Right cardiac atrium (tissue), 5 donors: ENCODE data around the gene SCN2B. TPM values are rescaled to one million over a fixed set of nuclear protein-coding genes. Genes with fewer than 3 reads are reported as not detected.

Experiments used
- ATAC-seq, 2 donors: fragments of 200-7000 bp; cut with Tn5 transposase; one replicate each; pipeline versions ENCODE4 v1.8.0 to v1.9.1; 2020; ENCODE audit warnings: moderate library complexity in 2 of 2, mild to moderate bottlenecking in 1 of 2
- DNase-seq, 3 donors: peaks; one replicate each; pipeline ENCODE4 v3.0.0-alpha.2; 2020
- H3K27ac ChIP-seq: one replicate; pipeline ENCODE4 v1.5.1; 2013; ENCODE audit warnings: mild to moderate bottlenecking, low read length, control low read depth, moderate library complexity
- H3K27me3 ChIP-seq: one replicate; pipeline ENCODE4 v1.6.1; 2013; ENCODE audit not compliant: control insufficient read depth, insufficient read depth
- H3K4me1 ChIP-seq: one replicate; pipeline ENCODE4 v1.6.1; 2013; ENCODE audit warnings: low read length; ENCODE audit not compliant: control insufficient read depth, insufficient read depth
- H3K4me3 ChIP-seq: one replicate; pipeline ENCODE4 v1.5.1; 2013; ENCODE audit warnings: low read length, control low read depth
- H3K9me3 ChIP-seq: one replicate; pipeline ENCODE4 v1.6.1; 2013; ENCODE audit warnings: low read length; ENCODE audit not compliant: control insufficient read depth
- WGBS: extraction: QIAGEN DNeasy Blood & Tissue Kit; methylation state at CpG from one replicate; pipeline ENCODE4 v1.1.7; 2013; 5-methylcytosine and 5-hydroxymethylcytosine counted together
- intact Hi-C, 4 donors: fragments of 100-400 bp; cut with DNase I; formaldehyde crosslinking; loops; one replicate each; pipeline versions ENCODE4 v1.11.0 to v1.14.0; 2022 to 2023
- polyA plus RNA-seq: library from polyadenylated mRNA; stranded (reverse); fragments of 200-250 nt; gene quantifications from one replicate; pipeline ENCODE4 v1.2.3, GENCODE V29; 2013
- total RNA-seq, 4 donors: library from RNA; stranded (reverse); fragmentation: NEBNext Ultra II Directional; extraction: Animal tissue kit (Norgen Biotek cat#: 25700); gene quantifications; one replicate each; pipeline ENCODE4 v1.2.1, GENCODE V29; 2021
- donor health status: healthy with polysubstance abuse.
- donor health status: DM: no; HTN: yes; CAD: no.
- donor health status: DM: no; HTN: no; CAD: no.
- donor health status: DM: no; HTN: yes; CAD: no; lungs with severe emphysema.
- donor health status: DM: yes; HTN: yes; CAD: no.

Gene SCN2B
- total and polyA plus RNA-seq, 5 donors = 2.1 to 11.7 (median 4.3) TPM

DNA sequence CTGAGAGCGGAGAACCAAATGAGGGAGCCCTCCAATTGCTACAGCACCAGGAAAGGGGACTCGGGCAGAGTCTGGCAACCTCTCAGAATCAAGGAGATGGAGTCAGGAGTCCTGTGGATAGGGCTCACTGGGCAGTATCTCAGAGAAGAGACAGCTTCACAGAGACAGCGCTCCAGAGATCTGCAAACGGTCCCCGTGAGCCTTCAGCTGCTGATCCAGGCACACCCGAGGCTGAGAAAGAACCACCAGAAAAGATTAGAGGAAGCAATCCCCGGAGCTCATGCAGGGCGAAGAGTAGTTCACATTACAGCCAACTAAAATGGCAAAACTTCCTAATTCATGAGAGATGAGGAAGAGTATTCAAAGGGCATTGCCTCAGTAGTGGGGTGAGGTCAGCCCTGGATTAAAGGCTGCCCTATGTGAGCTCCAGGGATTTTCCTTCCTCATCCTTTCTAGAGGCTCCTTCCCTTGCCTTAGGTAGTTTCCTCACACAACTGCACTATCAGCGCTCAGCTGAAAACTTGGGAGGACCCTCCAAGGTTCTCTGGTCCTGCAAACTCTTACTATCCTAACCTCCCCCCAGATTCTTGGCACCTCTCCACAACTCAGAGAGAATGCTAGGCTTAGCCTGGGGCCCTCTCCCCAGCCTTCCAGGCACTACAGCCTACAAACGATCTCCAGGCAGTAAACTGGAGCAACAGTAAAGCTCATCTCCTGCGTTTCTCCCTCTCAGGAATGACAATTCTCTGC lies 47.5 kb downstream of the SCN2B start:
- DNase-seq (no peak), ATAC-seq (peak; percentile 49 to 56)
- no peaks in the 10 kb centered on the region for H3K27me3 ChIP-seq
- no peak overlapping the region for H3K27ac ChIP-seq
- H3K9me3 ChIP-seq = no peaks in the 10 kb centered on the region
- peaks cover 4% of the 10 kb centered on the region for H3K4me1 ChIP-seq
- 51% methylated on average over 11 of the region's 11 CpGs for WGBS
- H3K4me3 ChIP-seq = no peak overlapping the region
- intact Hi-C loops = no loop called here

DNA sequence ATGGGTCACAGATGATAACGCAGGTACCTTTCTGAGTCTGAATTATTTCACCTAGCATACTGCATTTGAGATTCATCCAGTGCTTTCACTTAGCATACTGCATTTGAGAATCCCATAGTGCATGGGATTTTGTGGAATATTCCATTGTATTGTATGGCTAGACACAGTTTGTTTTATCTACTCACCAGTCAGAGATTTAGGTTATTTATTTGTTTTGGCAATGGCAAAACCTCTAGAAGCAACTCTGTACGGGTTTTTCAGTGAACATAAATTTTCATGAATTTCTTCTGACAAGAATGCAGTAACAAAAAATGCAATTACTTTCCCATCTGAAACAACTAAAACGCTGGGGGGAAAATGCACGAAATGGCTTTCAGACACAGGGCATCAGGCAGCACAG lies 48.1 kb downstream of the SCN2B start:
- 57% methylated on average over 4 of the region's 4 CpGs for WGBS
- H3K27me3 ChIP-seq = no peaks in the 10 kb centered on the region
- H3K4me1 ChIP-seq = peaks cover 4% of the 10 kb centered on the region
- H3K9me3 ChIP-seq = no peaks in the 10 kb centered on the region
- no peak overlapping the region for H3K27ac ChIP-seq
- ATAC-seq (no peak), DNase-seq (no peak)
- intact Hi-C loops = no loop called here
- no peak overlapping the region for H3K4me3 ChIP-seq

DNA sequence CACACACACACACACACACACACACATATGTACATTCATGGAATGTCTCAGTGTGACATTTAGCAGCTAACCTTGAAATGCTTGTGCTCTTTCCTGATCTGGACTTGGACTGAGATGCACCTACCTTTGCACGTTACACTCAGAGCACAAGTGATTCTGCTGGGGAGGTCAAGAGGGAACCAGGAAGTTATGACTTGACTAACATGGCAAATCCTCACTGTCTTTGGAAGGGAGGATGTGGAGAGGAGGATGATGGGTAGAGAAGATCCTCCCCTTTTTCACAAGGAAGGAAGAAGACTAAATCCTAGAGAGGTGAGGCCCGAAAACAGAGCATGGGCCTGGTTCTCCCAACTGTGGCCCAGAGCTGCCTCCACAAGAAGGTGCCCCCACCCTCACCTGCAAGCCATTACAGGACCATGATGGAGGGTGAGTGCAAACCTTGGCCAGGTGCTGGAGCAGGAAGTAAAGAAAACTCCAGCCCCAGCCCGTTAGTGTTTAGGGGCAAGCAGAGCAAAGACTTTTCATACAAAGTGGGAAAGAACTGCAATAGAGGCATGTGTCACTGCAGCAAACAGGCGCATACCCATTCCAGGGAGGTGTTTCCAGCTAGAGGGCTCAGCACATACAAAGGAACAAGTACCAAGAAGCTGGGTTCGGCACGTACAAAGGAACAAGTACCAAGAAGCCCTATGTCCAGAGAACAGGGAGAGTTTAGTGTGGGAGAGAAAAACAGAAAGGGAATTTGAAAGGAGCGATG lies 50.2 kb downstream of the SCN2B start:
- no peak for ATAC-seq
- peaks cover 4% of the 10 kb centered on the region for H3K4me1 ChIP-seq

DNA sequence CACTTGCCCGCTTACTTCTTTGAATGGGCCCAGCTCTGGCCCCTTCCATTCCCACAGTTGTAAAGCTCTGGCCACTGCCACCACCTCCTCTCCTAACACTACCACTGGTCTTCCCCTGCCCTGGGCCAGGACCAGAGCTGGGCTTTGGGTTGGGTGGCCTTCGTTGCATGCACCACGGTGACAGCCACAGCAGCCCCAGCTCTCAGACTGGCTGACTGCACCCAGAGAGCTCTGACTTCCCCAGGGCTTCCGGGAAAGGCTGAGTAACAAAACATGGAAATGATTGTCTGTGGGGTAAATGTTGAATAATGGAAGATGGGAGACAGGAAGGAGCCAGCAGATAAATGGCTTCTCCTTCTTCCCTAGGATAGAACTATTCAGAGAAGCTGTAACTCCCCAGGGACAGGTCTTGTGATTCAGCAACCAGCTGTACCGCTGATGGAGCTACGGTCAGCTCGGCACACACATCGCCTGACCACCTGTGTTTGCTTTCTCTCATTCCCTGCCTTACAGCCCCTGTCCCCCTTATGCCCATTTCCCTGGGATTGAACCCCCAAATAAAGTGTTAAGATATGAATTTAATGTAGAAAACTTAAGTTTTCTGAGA lies 51.4 kb downstream of the SCN2B start:
- no peak overlapping the region for H3K27ac ChIP-seq
- no peak overlapping the region for H3K4me3 ChIP-seq
- H3K9me3 ChIP-seq = no peaks in the 10 kb centered on the region
- DNase-seq (no peak), ATAC-seq (no peak)
- intact Hi-C loops = no loop called here
- peaks cover 4% of the 10 kb centered on the region for H3K4me1 ChIP-seq
- WGBS = 70% methylated on average over 8 of the region's 8 CpGs
- no peaks in the 10 kb centered on the region for H3K27me3 ChIP-seq

More for the DNA sequence above, 50.2 kb downstream of the SCN2B start:
- no peak overlapping the region for H3K4me3 ChIP-seq
- no peak overlapping the region for H3K27ac ChIP-seq
- H3K9me3 ChIP-seq = no peaks in the 10 kb centered on the region
- no peak for DNase-seq
- intact Hi-C loops = no loop called here
- 88% methylated on average over 7 of the region's 7 CpGs for WGBS
- no peaks in the 10 kb centered on the region for H3K27me3 ChIP-seq

DNA sequence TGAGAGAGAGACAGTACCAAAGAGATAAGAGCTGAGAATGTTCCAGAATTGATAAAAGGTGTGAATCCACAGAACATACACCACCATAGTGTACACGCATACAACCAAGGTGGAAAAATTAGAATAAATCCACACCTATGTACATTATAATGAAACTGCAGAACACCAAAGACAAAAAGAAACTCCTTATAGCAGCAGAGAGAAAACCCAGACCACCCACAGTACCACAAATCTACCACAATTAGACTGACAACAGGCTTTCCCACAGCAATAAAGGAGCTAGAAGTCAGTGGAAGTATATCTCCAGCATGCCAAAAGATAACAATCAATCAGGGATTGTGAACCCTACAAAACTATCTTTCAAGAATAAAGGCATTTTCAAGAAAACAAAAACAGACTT lies 55.6 kb downstream of the SCN2B start:
- ATAC-seq (no peak), DNase-seq (no peak)
- 86% methylated on average over 1 of the region's 1 CpG for WGBS
- Histone ChIP-seq H3K4me3 (no peak overlapping the region), H3K27me3 (no peaks in the 10 kb centered on the region), H3K9me3 (no peaks in the 10 kb centered on the region), H3K27ac (no peak overlapping the region), H3K4me1 (peaks cover 6% of the 10 kb centered on the region)
- intact Hi-C loops = no loop called here

DNA sequence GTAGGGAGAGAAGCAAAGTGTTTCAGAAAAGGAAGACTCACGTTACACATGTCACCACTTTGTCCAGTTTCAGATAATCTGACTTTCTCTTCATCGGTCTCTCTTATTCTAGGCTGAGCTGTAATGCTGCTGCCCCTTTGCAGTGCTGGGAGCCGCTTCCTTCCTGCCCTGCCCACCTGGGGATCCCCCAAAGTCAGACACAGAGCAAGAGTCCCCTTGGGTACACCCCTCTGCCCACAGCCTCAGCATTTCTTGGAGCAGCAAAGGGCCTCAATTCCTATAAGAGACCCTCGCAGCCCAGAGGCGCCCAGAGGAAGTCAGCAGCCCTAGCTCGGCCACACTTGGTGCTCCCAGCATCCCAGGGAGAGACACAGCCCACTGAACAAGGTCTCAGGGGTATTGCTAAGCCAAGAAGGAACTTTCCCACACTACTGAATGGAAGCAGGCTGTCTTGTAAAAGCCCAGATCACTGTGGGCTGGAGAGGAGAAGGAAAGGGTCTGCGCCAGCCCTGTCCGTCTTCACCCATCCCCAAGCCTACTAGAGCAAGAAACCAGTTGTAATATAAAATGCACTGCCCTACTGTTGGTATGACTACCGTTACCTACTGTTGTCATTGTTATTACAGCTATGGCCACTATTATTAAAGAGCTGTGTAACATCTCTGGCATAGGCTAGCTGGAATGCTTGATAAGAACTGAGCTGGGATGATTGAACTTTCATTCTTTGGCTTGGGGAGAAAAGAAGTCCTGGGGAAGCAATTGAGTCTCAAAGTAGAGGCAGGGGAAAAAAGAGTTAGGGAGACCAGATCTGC lies 58.4 kb downstream of the SCN2B start:
- ATAC-seq (peak; percentile 28 to 43), DNase-seq (no peak)
- H3K27ac ChIP-seq = peak overlapping the region; percentile 34

DNA sequence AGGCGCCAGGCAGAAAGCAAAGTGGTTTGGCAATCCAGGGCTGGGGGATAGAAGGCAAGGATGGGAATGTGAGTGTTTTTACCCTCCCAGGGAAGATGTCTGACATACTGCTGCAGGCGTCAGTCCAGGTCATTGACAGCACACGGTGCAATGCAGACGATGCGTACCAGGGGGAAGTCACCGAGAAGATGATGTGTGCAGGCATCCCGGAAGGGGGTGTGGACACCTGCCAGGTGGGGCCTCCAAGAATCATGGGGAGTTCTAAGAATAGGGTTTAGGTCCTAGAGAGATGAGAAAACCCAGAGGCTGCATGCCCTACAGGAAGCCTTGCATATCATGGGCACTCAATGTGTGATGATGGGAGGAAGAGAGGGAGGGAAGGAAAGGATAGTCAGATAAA lies 61.4 kb downstream of the SCN2B start:
- ATAC-seq = no peak
- 87% methylated on average over 7 of the region's 7 CpGs for WGBS
- H3K4me1 ChIP-seq = peaks cover 6% of the 10 kb centered on the region
- intact Hi-C loops = no loop called here
- no peak for DNase-seq
- no peaks in the 10 kb centered on the region for H3K27me3 ChIP-seq
- no peaks in the 10 kb centered on the region for H3K9me3 ChIP-seq
- H3K27ac ChIP-seq = no peak overlapping the region
- H3K4me3 ChIP-seq = no peak overlapping the region

More for the DNA sequence above, 58.4 kb downstream of the SCN2B start:
- H3K4me1 ChIP-seq = peaks cover 6% of the 10 kb centered on the region
- WGBS = 54% methylated on average over 9 of the region's 9 CpGs
- no peak overlapping the region for H3K4me3 ChIP-seq
- H3K27me3 ChIP-seq = no peaks in the 10 kb centered on the region
- no peaks in the 10 kb centered on the region for H3K9me3 ChIP-seq
- intact Hi-C loops = no loop called here

DNA sequence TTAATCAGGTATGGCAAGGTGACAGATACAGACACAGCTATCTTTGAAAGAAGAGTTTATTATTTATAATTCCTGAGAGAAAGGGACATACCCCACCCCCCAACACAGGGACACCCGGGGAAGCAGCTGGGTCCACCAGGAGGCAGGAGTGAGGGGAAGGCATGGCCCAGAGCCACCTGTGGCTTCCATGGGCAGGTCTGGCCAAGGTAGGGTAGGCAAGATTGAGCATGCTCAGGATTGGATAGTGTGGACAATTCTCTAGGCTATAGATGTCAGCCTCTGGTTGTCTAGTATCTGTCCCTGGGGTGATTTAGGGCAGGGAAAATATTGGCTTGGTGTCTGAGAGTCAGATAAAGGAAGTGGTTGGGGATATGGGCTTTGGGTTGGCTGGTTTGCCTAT lies 62.2 kb downstream of the SCN2B start:
- ATAC-seq = no peak
- intact Hi-C loops = no loop called here
- 67% methylated on average over 1 of the region's 1 CpG for WGBS

DNA sequence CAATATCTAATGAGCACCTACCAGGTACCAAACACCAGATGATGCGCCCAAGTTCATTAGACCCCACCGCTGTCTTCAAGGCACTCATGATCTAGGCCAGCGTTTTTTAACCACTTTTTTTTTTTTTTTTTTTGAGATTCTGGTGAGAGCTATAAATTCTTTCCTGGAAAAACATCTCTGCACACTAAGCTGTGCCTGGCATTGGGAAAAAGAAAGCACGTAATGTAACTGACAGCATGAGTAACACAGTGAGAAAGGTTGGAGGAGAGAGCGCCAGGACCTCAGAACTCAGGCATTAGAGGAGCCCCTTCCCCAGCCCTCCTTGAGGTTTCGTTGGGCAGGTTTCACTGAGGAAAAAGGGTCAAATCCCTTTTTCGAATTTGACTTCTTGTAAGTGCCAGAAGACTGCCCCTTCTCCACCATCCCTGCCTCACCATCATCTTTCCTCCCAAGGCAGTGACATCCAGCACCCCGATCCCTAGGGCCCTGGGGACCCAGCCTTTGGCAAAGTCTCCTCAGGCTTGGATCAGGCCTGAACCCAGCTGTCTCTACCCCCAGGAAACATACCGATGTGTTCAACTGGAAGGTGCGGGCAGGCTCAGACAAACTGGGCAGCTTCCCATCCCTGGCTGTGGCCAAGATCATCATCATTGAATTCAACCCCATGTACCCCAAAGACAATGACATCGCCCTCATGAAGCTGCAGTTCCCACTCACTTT lies 63.6 kb downstream of the SCN2B start:
- peaks cover 2% of the 10 kb centered on the region for H3K4me1 ChIP-seq
- H3K4me3 ChIP-seq = no peak overlapping the region
- no peaks in the 10 kb centered on the region for H3K27me3 ChIP-seq
- intact Hi-C loops = no loop called here
- no peaks in the 10 kb centered on the region for H3K9me3 ChIP-seq
- DNase-seq (no peak), ATAC-seq (no peak)
- H3K27ac ChIP-seq = no peak overlapping the region
- 92% methylated on average over 11 of the region's 11 CpGs for WGBS

More for the DNA sequence above, 62.2 kb downstream of the SCN2B start:
- no peak for DNase-seq
- H3K4me3 ChIP-seq = no peak overlapping the region
- no peaks in the 10 kb centered on the region for H3K9me3 ChIP-seq
- no peaks in the 10 kb centered on the region for H3K27me3 ChIP-seq
- no peak overlapping the region for H3K27ac ChIP-seq
- peaks cover 6% of the 10 kb centered on the region for H3K4me1 ChIP-seq
